Prostate gland (tissue), 2 donors: ENCODE data around the gene TP53I11.

Source experiments
- CTCF ChIP-seq, 4 experiments: fragments of 200-600 bp in 2 of 4; fragments of 450-650 bp in 2 of 4; sonication (generic) in 2 of 4; IDR thresholded peaks; 1 replicate in 3 of 4; 2 replicates in 1 of 4; pipeline ENCODE4 v1.5.1; 2016 to 2019; ENCODE audit warnings: antibody characterized with exemption in 4 of 4, mild to moderate bottlenecking in 2 of 4, moderate library complexity in 2 of 4
- POLR2A ChIP-seq: fragments of 450-650 bp; IDR thresholded peaks from one replicate; pipeline ENCODE4 v1.6.1; 2016; ENCODE audit warnings: antibody characterized with exemption, mild to moderate bottlenecking
- POLR2AphosphoS5 ChIP-seq: sonication (generic); formaldehyde crosslinking; IDR thresholded peaks from one replicate; pipeline ENCODE4 v1.6.1; 2017; ENCODE audit warnings: antibody characterized with exemption

GRCh38 chr11:44886790-44887140 is 63.9 kb downstream of the TP53I11 start:
- TF ChIP-seq CTCF (IDR thresholded peaks at IDR 0.05), result no peak
- no peak for TF ChIP-seq POLR2AphosphoS5
- no peak for TF ChIP-seq POLR2A
